Forelimb muscle (tissue), 1 donor: ENCODE data around the gene PSMD3. TPM values are rescaled to one million over a fixed set of nuclear protein-coding genes. Genes with fewer than 3 reads are reported as not detected.
"Not testable (repeated sequence)": the region's sequence is repeated elsewhere in the genome, so short reads cannot be mapped to it uniquely, and the experiment has no call there.

Experiments used
- DNase-seq: peaks from one replicate; pipeline ENCODE4 v3.0.0-alpha.2; 2013; ENCODE audit warnings: low read depth
- polyA plus RNA-seq: library from polyadenylated mRNA; unstranded; fragments of 120-200 nt; gene quantifications from one replicate; pipeline ENCODE4 v1.2.1, GENCODE V29; 2013; ENCODE audit not compliant: insufficient read length

The PSMD3 gene
- polyA plus RNA-seq, result 92.0 TPM

DNA sequence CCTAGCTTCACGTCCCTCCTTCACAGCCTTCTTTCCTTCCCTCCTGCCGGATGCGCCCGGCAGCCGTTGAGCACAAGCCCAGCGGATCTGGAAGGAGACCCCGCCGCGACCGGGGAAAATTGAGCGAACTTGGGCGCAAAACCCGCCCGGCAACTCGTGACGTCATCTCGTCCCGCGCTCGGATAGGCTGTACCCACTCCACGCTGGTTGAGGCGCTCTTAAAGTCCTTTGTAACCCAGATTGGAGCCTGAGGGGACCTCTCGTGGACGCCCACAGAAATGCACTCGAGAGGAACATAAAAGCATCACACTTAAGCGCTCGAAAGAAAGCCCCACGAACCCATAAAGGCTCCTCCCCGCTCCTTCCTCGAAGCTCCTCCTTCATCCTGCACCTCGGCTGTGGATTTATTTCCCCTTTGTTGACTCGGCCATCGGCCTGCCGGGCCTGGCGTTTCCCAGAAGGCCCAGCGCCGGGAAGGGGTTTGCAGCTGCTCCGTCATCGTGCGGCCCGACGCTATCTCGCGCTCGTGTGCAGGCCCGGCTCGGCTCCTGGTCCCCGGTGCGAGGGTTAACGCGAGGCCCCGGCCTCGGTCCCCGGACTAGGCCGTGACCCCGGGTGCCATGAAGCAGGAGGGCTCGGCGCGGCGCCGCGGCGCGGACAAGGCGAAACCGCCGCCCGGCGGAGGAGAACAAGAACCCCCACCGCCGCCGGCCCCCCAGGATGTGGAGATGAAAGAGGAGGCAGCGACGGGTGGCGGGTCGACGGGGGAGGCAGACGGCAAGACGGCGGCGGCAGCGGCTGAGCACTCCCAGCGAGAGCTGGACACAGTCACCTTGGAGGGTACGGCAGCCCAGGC, at the start of gene PSMD3:
PSMD3 (plus strand) TSS at position 457 of the 856 bp plus-strand sequence; CDS start at position 621, 164 bp downstream.
- peak; percentile 100 for DNase-seq

DNA sequence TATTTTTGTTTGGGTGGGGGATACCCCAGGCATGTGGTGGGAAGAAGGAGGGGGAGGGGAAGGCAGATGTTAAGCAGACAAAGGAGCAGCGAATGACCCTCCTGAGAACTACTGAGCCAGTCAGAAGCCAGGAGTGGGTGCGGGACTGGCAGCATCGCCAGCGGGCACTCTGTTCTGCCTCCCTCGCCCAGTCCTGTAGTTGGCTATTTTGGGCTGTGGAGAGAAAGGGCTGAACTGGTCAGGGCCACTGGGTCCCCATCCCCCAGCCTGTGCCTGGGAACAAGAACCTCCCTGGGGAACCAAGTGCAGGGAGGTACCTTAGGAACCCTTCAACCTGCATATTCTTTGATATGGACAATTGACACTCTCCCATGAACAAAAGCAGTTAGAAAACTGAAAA, 46.7 kb upstream of the PSMD3 start:
- DNase-seq, result no peak

DNA sequence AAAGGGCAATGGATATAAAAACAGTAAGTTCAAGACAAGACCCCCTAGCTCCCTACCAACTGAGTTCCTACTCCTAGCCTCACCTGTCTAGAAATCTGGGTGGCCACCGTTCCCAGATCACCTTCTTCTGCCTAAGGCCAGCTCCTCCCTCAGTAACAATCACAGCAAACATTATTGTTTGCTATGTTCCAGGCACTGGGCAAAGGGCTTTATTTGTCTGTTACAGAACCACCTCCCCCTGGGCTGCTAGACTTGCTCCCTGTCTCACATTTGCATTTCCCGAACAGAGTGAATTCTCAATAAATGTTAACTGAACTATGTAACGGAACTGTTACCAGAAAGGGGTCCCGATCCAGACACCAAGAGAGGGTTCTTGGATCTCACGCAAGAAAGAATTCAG, 46.3 kb upstream of the PSMD3 start:
- no peak for DNase-seq

DNA sequence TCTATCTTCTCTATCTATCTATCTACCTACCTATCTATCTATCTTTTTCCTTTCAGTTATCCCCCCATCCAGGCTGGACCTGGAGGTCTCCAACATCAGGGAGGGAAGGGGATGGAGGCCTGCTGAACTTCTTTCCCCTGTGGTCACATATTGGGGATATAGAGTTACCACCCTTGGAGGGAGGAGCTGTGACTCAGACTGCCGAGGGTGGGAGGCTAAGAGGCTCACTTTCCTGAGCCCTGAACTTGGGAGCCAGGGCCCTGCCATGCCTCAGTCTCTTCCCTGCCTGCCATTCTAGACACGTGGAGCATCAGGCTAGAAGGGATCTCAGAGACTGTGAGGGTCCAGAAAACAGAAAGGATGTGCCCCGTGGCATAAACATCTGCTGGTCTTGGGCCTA, 44.7 kb upstream of the PSMD3 start:
- DNase-seq, result no peak

DNA sequence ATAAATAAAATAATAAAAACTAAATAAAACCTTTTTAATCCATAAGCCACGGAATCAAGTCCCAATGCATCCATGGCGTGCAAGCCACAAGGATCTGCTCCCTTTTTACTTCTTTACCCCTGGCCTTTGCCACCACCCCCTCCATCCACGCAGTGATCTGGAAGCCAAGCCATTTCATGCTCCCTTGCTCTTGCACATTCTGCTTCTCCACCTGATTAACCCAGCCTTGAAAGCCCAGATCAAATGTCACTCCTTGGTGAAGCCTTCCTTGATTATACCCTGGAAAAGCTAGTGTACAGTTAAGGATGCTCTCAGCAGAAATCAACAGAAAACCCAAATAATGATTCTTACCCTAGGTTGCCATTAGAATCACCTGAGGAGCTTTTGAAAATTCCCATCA, 43.2 kb upstream of the PSMD3 start:
- no peak for DNase-seq

DNA sequence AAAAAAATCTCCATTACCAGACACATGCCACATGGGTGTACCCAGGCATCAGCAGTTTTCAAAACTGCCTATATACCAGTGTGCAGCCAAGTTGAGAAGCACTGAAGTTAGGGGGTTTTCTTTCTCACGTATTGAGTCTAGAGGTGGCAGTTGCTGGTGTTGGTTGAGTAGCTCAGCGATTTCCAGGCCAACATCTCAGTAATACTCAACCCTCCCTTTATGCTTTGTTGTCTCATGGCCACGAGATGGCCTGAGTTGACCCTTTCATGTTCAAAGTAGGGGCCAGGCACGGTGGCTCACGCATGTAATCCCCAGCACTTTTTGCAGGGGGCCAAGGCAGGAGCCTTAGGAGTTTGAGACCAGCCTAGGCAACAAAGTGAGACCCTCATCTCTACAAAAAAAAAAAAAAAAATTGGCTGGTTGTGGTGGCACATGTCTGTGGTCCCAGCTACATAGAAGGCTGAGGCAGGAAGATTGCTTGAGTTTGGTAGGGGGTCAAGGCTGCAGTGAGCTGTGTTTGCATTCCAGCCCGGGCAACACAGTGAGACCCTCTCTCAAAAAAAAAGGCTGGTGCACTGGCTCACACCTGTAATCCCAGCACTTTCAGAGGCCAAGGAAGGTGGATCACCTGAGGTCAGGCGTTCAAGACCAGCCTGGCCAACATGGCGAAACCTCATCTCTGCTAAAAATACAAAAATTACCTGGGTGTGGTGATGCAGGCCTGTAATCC, 42.3 kb upstream of the PSMD3 start:
- no peak for DNase-seq

DNA sequence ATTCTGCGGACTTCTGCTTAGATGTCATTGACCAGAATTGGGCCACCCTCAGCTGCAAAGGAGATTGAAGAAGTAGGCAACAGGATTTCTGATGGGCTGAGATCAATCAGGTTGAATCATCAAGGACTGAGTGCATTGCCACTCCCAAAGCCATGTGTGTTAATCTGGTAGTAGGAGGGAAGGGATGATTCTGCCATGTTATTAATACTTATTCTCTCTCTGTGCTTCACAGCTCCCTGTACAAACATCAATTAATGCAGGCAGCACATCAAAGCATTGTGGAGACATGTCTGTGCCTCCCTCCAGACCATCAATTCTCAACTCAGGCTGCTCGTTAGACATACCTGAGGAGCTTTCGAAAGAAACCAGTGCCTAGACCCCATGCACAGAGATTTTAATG, 41.5 kb upstream of the PSMD3 start:
- DNase-seq, result no peak

DNA sequence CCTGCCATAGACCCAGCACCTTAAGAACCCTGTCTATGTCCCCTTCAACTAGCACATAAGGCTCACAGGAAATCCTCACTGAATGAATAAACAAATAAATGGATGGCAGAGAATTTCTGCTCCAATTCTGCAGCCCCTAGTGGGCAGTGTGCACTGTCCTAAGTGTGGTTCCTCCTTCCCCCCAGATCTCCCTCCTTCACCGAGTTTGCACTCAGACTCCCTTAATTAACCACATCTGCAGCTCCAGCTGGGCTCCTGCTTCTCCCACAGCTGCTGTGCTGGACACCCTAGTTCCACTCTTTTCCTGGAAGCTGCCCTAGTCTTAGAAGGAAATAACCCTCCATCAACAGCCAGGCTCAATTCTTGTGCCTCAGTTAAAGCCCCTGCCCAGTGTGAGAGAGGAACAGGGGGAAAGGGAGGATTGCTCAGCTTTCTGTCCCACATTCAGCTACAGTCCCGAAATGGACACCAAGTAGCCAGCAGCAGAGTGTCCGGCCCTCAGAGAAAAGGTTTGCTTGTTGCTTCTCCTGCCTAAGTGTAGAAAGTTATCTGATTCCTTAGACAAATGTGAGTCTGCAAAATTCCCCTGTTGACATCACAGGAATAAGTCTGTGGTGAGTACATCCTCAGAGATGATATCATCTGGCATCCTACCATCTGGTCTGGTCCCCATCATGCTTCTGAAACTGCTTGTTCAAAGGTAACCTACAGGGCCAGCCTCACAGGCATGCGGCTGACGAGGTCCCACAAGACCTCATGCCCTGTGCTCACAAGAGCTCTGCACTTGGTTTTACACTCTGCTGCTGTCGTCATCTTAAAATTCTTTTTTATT, 40.8 kb upstream of the PSMD3 start:
- DNase-seq, result peak; percentile 50

DNA sequence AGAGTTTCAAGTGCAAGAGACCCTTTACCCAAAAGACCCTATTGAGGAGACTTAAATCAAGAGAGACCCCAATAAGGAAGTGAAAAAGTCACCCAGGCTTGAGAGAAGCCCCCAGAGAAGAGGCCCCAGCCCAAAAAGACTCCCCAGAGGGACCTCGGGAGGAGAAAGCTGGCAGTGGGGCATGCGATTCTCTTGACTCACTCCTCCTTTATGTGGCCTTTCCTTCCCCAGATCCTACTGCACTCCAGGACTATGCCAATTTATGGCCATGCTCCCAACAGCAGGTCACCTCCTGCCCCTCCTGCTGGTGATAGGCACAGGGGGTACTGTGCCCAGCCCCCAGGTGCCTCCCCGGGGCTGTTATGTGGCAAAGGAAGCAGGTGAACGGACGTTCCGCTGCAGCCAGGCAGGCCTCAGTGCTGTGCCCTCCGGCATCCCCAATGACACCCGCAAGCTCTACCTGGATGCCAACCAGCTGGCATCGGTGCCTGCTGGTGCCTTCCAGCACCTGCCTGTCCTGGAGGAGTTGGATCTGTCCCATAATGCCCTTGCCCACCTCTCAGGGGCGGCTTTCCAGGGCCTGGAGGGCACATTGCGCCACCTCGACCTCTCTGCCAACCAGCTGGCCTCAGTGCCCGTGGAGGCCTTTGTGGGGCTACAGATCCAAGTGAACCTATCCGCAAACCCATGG, 36.8 kb upstream of the PSMD3 start:
- DNase-seq, result no peak

DNA sequence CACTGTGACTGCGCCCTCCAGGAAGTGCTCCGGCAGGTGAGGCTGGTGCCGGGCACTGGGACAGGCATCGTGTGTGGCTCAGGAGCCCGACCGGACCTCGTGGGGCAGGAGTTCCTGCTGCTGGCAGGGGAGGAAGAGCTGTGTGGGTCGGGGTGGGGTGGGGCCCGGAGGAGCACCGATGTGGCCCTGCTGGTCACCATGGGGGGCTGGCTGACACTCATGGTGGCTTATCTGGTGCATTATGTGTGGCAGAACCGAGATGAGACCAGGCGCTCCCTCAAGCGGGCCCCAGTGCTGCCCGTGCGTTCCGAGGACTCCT, 36.3 kb upstream of the PSMD3 start:
- no peak for DNase-seq

DNA sequence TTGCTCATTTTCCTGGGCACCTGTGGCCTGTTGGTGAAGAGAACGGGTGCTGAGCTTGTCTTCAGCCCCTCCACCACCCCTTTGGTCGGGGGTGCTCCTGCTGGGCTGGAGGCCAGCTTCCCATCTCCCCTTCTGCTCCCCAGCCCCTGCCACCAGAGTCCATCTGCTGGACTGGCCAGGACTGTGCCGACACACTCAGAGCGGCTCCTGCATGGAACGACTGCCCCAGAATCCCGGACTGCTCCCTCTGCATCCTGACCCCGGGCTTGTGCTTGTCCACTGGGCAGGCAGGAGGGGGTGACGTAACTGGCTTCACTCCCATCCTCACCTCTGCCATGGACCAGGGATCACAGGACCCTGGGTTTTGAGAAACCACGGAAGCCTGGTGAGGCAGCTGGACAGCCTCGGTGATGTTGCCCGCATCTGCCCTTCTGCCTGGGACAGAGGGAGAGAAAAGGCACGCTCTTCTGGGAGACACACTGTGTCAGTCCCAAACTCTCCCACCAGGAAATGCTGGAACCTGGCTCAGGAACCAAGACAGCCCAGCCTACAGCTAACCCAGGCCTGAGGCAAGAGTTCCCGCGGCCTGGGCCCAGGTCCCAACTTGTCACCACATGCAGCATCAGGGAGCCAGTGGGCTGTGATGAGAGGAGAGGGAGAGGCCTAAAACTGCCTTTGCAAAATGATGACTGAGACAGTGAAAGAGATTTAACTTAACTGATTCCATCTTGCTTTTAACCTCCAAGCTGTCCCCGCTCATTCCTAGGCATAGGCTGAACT, 33.9 kb upstream of the PSMD3 start:
- no peak for DNase-seq

DNA sequence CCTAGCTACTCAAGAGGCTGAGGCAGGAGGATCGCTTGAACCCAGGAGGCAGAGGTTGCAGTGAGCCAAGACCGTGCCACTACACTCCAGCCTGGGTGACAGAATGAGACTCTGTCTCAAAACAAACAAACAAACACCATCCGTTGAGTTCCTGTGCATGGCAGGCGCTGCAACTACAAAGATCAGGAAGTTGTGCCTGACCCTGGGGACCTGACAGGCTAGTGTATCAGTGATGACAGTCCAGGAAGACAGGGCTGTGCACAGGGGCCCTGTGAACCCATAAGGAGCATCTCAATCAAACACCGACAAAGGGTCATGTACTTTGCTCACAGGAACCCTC, 32.1 kb upstream of the PSMD3 start:
- not testable (repeated sequence) for DNase-seq

DNA sequence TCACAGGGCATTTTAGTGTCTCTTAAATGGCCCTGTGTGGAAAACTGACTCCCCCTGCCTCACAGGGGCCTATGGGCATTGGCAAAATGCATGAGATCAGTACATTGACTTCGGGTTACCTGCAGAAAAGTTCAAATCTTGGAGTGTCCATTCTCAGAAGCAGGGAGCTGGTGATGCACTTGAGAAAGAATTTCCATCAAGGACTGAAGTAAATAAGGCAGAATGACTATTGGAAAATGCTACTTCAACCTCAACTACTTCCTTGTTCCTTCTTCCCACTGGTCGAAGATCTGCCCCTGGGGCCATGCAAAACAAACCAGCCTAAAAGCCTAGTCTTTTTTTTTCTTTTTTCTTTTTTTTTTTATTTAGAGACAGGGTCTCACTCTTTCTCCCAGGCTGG, 31.6 kb upstream of the PSMD3 start:
- no peak for DNase-seq

DNA sequence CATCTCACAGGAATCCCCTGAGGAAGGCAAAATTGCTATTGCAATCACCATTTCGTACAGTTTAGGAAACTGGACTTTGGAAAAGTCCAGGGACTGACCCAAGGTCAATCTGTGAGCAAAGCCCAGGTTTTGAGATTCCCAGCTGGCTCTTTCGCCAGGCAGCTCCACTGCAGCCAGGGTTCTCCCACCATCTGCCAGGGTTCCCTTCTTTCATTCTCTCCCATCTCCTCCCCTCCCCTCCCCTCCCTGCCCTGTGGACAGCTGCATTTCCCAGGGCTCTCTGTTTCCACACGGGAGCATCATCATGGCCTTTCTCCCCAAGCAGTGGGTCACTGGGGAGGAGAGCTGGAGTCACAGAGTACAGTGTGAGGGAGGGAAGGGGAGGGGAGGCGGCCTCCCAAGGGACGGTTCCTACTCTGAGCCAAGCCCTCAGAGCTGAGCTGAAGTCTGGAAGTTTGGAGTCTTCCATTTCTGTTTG, 29.7 kb upstream of the PSMD3 start:
- no peak for DNase-seq

DNA sequence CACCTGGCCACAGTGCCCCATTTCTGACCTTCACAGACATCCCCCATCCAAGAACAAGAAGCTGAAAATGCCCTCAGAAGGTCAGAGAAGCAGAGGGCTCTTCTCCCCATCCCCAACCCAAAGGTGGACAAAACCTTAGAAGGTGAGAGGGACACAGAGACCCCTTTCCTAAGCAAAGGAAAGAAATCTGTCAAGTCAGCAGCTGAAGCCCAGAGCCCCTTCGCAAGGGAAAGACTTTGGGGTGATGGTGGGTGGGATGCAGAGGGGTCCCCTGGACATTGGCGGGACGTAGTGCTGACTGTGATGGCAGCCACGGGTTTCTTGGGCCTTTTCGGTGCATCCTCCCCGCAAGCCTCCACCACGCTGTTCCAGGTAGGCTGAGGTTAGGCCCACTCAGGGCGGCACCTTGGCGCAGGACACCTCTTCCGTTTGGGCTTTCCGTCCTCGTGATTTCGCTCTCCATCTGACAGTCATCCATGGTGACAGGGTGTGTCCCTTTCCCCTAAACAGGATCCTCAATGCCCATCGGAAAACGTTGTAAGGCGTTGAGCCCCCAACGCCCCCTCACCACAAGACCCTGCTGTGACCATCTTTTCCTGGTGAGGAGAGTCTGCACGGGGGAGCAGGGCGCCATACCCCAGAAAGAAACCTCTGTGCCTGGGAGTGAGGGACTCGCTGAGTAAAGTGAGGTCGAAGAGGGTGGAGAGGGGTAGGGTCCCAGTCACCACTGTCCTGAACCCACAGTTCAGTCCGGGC, 28.5 kb upstream of the PSMD3 start:
- no peak for DNase-seq

DNA sequence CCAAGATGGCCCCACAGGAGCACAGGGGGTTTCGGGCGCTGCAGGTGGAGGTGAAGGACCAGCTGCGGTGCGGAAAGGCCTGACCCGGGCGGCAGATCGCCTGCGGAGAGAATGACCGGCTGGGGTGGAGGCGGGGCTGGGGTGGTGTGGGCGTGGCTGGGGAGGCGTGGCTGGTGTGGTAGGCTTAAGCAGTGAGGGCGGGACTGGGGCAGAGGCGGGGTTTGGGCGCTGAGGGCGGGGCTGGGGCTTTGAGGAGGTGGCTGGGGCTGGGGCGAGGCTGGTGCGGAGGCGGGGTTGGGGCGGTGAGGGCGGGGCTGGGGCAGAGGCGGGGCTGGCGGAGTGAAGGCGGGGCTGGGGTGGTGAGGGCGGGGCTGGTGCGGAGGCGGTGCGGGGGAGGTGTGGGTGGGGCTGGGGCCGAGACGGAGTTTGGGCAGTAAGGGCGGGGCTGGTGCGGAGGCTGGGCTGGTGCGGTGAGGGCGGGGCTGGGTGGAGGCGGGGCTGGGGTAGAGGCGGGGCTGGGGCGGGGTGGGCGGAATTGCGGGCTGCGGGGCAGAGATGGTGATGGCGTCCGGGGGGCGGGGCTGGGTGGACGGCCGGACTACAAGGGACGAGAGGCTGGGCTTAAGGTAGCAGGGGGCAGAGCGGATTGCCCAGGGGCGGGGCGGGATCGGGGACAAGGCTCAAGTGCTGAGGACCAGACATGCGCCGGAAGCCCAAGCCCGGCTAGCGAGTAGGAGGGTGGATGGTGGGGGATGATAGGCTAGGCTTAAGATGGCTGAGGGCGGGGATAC, 27.7 kb upstream of the PSMD3 start:
- DNase-seq, result peak; percentile 40

DNA sequence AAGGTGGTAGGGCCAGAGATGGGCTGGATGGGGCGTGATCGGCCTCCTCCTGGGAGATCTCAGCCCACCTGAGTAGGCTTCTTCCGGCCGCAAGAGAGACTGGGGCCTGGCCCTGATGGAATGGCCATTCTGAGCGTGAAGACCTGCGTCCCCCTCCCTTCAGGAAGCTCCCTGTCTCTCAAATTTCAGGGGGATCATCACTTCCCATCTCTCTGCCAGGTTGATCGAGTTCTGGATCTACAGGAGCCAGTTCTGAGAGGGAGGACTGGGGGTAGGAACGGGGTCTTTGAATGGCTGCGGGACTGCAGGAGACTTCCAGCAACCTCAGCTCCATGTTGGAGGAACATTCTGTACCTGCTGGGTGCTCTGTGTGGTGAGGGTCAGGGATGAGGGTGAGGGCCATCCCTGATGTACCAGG, 27.1 kb upstream of the PSMD3 start:
- DNase-seq, result no peak

DNA sequence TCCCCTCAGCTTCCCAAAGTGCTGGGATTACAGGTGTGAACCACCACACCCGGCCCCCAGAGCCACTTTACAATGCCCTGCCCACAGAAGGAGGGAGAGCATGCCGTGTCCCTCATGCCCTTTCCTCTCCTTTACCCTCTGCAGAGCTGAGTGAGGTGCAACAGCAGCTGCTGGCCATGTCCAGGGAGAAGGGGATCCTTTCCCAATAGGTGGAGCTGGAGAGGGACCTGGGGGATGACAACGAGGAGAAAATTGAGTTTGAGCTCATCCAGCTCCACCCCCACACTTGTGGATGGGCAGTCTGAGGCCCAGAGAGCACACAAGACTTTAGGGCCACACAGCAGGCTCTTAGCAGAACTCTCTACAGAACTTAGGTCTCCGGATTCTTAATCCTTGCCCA, 25.7 kb upstream of the PSMD3 start:
- DNase-seq, result no peak

DNA sequence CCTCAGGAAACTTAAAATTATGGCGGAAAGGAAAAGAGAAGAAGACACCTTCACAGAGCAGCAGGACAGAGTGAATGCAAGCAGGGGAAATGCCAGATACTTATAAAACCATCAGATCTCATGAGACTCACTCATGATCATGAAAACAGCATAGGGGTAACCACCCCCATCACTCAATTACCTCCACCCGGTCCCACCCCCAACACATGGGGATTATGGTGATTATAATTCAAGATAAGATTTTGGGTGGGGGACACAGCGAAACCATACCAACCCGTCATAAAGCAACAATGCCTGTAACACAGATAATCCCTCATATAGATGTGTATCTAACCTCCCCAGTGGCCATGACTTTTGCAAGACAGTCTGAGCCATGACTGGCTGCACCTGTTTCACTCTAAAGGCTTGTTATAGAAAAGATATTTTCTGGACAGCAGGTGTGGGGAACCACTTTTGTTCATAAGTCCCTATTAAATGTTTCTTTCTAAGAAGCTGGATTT, 24.8 kb upstream of the PSMD3 start:
- DNase-seq, result no peak
